HepG2 (cell line): ENCODE measurements around the gene LEUTX. TPM values are rescaled to one million over a fixed set of nuclear protein-coding genes. Genes with fewer than 3 reads are reported as not detected.
A peak's percentile ranks its signal among the peaks of the same experiment; 100 is the strongest.

Experiments
- LCORL ChIP-seq, 2 experiments: fragments of 450-650 bp in 1 of 2; sonication (generic) in 1 of 2; formaldehyde crosslinking in 1 of 2; IDR thresholded peaks; 2 replicates each; pipeline versions ENCODE4 v1.5.0 to v1.6.1; 2017 to 2020; ENCODE audit warnings: antibody characterized with exemption in 1 of 2, missing genetic modification reagents in 1 of 2
- MYC ChIP-seq: sonication (generic); formaldehyde crosslinking; IDR thresholded peaks from 2 replicates; pipeline ENCODE4 v1.9.0; 2021; ENCODE audit warnings: missing genetic modification reagents, borderline replicate concordance
- NFKB2 ChIP-seq: sonication (generic); formaldehyde crosslinking; IDR thresholded peaks from 2 replicates; pipeline ENCODE4 v1.4.0; 2020; ENCODE audit warnings: missing genetic modification reagents, borderline replicate concordance
- NFYB ChIP-seq: sonication (generic); formaldehyde crosslinking; IDR thresholded peaks from 2 replicates; pipeline ENCODE4 v1.4.0; 2020; ENCODE audit warnings: missing genetic modification reagents
- NRL ChIP-seq: sonication (generic); formaldehyde crosslinking; IDR thresholded peaks from 2 replicates; pipeline ENCODE4 v1.5.0; 2020; ENCODE audit warnings: missing genetic modification reagents, mild to moderate bottlenecking, moderate library complexity, borderline replicate concordance
- SOX6 ChIP-seq, 2 experiments: fragments of 450-650 bp in 1 of 2; sonication (generic) in 1 of 2; formaldehyde crosslinking in 1 of 2; IDR thresholded peaks; 2 replicates each; pipeline versions ENCODE4 v1.4.0 to v1.6.1; 2017 to 2020; ENCODE audit warnings: antibody characterized with exemption in 1 of 2, mild to moderate bottlenecking in 1 of 2, missing genetic modification reagents in 1 of 2
- SP4 ChIP-seq: sonication (generic); formaldehyde crosslinking; IDR thresholded peaks from 2 replicates; pipeline ENCODE4 v1.8.1; 2023; ENCODE audit warnings: mild to moderate bottlenecking, missing genetic modification reagents
- TFDP2 ChIP-seq: sonication (generic); formaldehyde crosslinking; IDR thresholded peaks from 2 replicates; pipeline ENCODE4 v1.4.0; 2020; ENCODE audit warnings: missing genetic modification reagents
- ZFP41 ChIP-seq: sonication (generic); formaldehyde crosslinking; IDR thresholded peaks from 2 replicates; pipeline ENCODE4 v1.4.0; 2020; ENCODE audit warnings: mild to moderate bottlenecking, missing genetic modification reagents, borderline replicate concordance
- ZMAT5 ChIP-seq: sonication (generic); formaldehyde crosslinking; IDR thresholded peaks from 2 replicates; pipeline ENCODE4 v1.5.0; 2020; ENCODE audit warnings: mild to moderate bottlenecking, low read depth, missing genetic modification reagents, borderline replicate concordance
- ZNF609 ChIP-seq: sonication (generic); formaldehyde crosslinking; IDR thresholded peaks from 2 replicates; pipeline ENCODE4 v1.4.0; 2020; ENCODE audit warnings: mild to moderate bottlenecking, missing genetic modification reagents, borderline replicate concordance
- polyA plus RNA-seq, 8 experiments: library from polyadenylated mRNA; depleted of rRNA in 3 of 8; stranded (reverse) in 7 of 8; unstranded in 1 of 8; fragments of >200 nt; fragmentation: Illumina TruSeq in 4 of 8; extraction: Trizol in 4 of 8; gene quantifications; 2 replicates each; pipeline versions ENCODE4 v1.2.1 to v1.2.3, GENCODE V29; 2011 to 2016; ENCODE audit warnings: low read depth in 4 of 8, missing spikeins in 1 of 8, mixed read lengths in 1 of 8; ENCODE audit not compliant: insufficient read depth in 1 of 8
- total RNA-seq, 5 experiments: library from RNA; depleted of rRNA; stranded (reverse); fragments of >200 nt; fragmentation: Illumina TruSeq; extraction: Trizol; gene quantifications; 2 replicates each; pipeline ENCODE4 v1.2.3, GENCODE V29; 2016; ENCODE audit warnings: low read depth in 1 of 5

The LEUTX gene
- total and polyA plus RNA-seq, 2 of the 13 experiments (the other 11 are each of a cell fraction or from before 2014, with no cell fraction given): not detected

- TF ChIP-seq ZMAT5 (CRISPR knock-in tag): no peak
- peak; percentile 54; the same call in 1 of the 2 replicates for TF ChIP-seq SP4
- 0 out of 2 replicates have a peak, but pooled peaks have one; percentile 36 for TF ChIP-seq NRL (CRISPR knock-in tag)
- TF ChIP-seq NFYB (CRISPR knock-in tag): peak; percentile 54
- TF ChIP-seq NFKB2 (CRISPR knock-in tag): peak; percentile 57; the same call in 1 of the 2 replicates
- no peak for TF ChIP-seq ZNF609 (CRISPR knock-in tag)
- no peak for TF ChIP-seq LCORL (IDR thresholded peaks at IDR 0.05)
- no peak for TF ChIP-seq LCORL (CRISPR knock-in tag; IDR thresholded peaks at IDR 0.05)
- no peak for TF ChIP-seq ZFP41
- TF ChIP-seq TFDP2 (CRISPR knock-in tag): 0 out of 2 replicates have a peak, but pooled peaks have one; percentile 31
- no peak for TF ChIP-seq SOX6 (IDR thresholded peaks at IDR 0.05)
- peak; percentile 20; the same call in 1 of the 2 replicates for TF ChIP-seq SOX6 (CRISPR knock-in tag; IDR thresholded peaks at IDR 0.05)
- peak; percentile 16; the same call in 1 of the 2 replicates for TF ChIP-seq MYC (CRISPR knock-in tag)
These were observed 14.4 kb downstream of the LEUTX start (continued) for GRCh38 chr19:39792999-39793546.
